Right renal pelvis (tissue), 4 donors: ENCODE results near the gene LRRK1. TPM values are rescaled to one million over a fixed set of nuclear protein-coding genes. Genes with fewer than 3 reads are reported as not detected.
"Not testable (repeated sequence)": the region's sequence is repeated elsewhere in the genome, so short reads cannot be mapped to it uniquely, and the experiment has no call there.

ENCODE experiments used
- DNase-seq, 4 donors: peaks; one replicate each; pipeline ENCODE4 v3.0.0-alpha.2; 2013; ENCODE audit warnings: low read depth in 4 of 4, low spot score in 3 of 4, missing footprints in 1 of 4
- polyA plus RNA-seq, 4 donors: library from polyadenylated mRNA; unstranded; fragments of 120-200 nt; gene quantifications; one replicate each; pipeline ENCODE4 v1.2.1, GENCODE V29; 2013; ENCODE audit not compliant: insufficient read length in 4 of 4

Gene LRRK1
- polyA plus RNA-seq, 4 donors: 2.6 to 4.9 (median 3.0) TPM

DNA sequence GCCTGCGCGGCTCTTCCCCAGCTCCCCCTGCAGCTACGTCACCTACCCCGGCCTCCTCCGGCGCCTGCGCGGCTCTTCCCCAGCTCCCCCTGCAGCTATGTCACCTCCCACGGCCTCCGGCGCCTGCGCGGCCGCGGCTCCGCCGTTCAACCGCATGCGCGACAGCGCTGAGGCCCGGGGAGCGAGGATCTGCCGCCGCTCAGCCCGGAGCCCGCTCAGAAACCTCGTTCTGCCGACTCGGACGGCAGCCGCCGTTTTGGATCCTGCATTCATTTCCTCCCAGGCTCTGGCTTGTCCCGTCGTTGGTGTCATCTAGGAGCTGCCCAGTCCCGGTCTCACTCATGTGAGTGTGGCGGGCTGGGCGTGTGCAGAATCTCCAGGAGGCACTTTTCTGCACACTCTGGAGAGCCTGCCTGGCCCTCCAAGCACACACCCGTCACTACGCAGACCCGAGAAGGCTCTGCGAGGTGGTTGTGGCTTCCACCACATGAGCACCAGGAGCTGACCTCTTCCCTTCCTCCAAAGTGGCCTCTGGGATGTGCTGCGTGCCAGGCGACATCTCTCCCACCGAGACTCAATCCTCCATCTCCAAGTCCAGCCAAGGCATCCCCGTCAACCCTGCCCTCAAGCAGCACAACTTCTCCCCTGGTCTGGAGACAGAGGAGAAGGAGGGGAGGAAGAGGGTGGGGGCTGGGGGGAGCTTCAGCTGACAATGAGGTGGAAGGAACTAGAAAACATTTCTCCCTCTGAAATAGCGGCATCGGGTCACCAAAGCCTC lies 167.4 kb downstream of the LRRK1 start:
- DNase-seq: no peak

DNA sequence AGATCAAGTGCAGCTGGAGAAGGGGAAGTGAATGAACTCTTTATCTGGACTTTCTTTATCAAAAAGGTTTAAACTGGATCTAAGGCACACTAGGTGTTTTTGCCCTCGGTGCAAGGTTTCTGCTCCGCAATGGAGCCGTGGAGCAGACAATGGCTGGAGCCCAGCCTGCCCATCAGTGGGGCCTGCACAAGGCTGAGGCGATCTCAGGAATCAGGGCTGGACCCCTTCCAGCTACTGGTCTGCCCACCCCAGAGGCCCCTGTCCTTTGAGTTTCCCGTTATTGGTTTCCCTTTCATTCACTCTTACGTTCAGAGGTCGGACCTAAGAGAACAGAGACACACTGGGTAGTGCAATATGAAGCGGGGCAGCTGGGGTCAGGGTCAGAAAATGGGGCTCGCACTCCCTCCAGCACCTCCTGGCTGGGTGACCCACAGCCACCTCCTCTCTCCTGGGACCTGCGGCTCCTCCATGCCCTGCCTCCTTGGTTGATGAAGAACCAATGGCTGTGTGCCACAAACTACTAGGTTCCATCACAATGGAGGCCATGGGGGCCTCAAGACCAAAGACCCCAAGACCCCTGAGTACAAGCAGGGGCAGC lies 168.1 kb downstream of the LRRK1 start:
- DNase-seq: no peak

DNA sequence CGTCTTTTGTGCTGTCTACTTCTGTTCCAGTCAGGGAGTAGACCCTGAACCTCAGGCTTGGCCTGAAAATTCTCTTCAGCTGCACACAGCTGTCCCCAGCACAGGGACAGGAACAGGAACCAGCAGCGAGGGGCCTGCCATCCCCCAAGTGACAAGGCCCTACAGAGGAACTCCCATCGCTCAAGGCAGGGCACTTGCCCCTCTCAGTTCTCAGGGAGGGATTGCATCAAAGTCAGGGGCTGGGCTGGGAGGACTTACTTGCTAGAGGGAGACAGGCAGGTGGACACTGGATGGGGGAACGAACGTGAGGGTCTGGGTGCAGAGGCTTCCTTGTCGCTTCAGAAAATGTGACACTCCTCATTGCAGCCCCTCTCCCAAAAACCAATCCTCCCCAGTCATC lies 169.1 kb downstream of the LRRK1 start:
- no peak for DNase-seq

DNA sequence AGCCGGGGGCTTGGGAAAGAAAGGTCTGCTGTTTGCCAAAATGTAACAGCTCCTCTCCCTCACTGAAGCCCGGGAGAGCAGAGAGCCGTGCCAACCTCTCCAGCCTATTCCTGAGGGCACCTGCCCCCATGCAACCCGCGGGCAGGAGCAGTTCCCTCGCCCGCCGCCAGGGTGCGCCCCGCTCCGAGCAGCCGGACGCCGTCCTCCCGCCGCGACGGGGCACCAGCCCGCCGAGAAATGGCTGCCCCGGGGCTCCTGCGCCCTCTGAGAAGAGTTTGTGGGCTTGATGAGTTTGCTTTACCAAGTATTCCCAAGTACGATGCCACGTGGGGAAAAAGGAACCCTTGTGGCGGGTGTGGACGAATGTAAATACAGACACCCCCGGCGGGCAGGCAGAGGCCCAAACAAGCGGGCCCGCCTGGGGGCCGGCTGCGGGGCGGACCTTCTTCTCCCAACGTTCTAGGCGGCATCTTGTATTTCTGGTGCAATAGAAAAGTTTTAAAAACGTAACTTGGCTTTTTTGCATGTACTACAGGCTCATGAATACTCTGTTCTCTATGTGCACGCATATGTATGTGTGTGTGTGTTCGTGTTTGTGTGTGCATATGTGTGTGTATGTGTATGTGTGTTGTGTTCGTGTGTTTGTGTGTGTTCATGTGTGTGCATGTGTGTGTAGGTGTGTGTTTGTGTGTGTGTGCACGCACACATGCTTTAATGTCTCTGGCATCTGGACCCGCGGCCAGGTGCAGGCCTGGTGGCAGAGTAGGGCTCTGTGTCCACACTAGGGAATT lies 169.8 kb downstream of the LRRK1 start:
- no peak for DNase-seq

DNA sequence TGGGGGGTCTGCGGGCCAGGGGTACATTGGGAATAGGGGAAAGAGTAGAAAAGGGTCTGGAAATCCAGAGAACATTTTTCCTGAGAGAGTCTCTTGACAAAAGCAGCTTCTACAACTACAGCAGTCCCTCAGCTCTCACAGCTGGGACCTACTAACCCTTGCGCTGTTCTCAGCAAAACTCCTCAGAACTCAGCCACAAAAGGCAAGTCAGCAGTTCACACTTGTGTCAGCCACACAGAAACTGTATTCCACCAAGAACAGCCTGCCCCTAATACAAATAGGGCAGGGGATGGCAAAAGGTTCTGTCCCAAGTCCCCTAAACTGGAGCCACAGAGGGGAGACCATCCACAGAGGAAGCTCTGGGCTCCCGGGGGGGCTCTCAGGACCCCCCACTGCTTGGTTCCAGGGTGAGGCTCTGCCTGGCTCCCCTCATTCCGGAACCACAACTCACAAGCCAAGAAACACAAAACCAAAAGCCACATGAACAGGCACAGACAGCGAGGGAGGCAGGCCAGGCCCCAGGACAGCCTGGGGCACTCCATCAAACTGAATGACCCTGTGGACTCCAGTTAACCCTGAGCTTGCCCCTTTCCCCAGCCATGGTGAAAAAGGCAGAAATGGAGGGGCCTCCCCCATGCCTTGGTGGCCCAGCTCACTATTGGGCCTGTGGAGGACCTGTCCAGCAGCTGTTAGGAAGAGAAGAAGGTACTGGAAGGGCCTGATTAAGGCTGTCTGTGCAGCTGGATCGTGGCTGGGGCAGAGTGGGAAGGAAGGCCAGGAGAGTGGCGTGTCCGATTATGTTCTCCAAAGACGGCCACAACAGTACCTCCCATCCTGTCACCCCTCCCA lies 170.6 kb downstream of the LRRK1 start:
- no peak for DNase-seq

DNA sequence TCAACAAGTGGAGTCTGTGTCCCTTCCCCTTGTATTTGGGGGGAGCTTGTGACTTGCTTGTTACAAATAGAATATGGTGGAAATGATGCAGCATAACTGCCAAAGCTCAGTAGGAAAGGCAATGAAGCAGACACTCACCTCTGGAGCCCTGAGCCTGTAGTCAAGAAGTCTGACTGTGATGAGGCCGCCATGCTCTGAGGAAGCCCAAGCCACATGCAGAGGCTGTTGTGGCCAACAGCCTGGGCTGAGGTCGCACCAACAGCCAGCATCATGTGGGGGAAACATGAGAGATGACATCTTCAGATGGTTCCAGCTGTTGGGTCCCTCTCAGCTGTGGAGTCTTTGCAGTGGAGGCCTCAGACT lies 171.3 kb downstream of the LRRK1 start:
- DNase-seq: no peak

DNA sequence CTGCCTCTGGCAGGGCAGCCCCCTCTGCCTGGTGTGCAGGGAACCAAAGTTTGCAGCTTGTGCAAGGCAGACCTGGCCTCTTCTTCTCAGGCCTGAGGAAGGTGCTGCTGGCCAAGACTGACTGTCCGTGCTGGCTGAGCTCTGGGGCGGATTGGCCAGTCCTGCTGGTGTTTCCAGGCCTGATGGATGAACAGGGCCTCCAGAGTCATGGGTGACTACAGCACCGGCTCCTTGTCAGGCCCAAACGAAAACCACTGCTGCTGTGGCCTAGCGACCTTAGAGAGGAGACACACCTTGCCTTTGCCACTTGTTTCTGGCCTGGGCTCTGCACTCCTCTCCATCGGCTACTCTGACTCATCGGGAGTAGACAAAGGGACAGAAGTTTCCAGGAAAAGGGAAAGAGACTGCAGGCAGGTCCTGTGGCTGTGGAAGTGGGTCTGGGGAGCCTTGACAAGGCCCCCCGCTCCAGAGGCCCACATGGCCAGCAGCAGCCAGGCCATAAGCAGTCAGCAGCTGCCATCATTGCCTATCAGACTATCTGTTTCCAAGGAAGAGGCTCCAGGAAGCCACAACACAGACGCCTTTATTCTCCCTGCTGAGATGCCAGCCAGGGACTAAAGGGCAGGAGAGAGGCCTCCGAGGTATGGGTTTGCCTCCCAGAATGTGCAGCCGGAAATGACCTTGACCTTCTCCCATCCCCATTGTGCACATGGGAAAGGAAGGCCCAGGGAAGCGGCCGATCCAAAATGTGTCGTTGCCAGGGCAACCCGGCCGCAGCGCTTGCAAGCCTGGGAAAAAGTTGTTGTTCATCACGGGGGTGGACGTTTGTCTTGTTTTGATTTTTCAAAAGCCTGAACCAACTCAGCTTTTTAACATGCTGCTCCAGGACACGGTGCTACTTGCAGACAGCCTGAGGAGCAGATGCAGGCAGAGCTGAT lies 172.2 kb downstream of the LRRK1 start:
- no peak for DNase-seq

DNA sequence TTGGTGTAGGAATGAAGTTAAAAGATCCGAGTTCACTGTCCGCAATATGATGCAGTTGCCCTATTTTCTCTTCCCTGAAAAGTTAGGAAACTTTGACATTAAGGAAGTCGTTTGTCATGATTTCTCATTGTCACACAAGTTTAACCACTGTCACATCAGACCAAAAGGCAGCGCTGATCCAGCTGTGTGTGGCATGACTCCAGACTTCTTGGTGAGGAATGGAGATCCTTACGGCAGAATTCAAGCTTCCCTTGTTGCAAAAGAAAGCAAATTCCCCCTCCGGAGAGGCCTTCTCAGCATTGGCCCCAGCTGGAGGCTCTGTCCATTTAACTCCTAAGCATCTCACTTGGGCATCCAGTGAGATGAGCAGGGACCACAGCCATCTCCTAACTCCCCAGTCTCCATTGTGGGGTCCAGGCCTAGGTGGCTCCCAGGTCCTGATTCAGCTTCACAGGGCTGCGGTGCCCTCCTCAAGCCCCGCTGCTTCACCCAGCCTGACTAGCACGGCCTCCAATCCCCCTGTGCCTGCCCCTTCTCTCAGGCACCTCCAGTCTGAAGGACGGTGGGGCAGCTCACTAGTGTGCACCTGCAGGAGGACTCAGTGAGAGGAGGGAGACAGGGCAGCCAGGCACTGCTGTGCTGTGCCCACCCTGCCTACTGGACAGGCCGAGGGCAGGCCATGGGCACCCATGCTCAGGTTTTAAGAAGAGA lies 173.2 kb downstream of the LRRK1 start:
- DNase-seq: no peak

DNA sequence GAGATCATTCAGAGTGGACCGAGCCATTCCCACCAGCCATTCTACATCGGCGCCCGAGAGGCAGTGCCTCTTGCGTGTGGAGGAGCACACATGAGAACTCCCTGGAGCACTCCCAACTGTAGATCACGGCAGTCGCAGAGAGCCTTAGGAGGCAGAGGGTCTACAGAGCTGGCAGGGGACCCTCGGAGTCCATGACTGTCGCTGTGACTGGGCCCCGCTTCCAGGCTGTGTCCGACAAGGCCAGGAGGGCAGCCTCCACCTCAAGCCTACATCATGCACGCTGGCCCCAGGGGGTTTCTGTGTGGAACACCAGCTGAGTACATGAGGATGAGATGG lies 173.7 kb downstream of the LRRK1 start:
- DNase-seq: no peak

DNA sequence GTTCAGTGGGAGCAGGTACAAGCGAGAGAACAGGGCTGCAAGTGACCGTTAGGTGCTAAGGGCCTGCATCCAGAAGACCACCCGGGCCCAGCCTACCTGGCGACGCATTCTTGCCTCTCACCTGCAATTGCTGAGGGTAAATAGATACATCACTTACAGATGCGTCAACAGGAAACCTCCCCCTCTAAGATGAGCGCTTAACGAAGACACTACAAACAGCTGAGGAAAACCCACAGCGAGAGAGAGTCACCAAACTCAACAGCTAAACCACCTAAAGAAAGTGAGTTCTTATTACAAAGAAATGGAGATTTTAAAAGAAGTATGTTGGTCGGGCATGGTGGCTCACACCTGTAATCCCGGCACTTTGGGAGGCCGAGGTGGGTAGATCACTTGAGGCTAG lies 174.8 kb downstream of the LRRK1 start:
- no peak for DNase-seq

DNA sequence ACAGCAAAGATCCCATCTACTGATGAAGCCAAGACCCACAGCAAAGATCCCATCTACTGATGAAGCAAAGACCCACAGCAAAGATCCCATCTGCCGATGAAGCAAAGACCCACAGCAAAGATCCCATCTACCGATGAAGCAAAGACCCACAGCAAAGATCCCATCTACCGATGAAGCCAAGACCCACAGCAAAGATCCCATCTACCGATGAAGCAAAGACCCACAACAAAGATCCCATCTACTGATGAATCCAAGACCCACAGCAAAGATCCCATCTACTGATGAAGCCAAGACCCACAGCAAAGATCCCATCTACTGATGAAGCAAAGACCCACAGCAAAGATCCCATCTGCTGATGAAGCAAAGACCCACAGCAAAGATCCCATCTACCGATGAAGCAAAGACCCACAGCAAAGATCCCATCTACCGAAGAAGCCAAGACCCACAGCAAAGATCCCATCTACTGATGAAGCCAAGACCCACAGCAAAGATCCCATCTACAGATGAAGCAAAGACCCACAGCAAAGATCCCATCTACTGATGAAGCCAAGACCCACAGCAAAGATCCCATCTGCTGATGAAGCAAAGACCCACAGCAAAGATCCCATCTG lies 176.7 kb downstream of the LRRK1 start:
- DNase-seq: not testable (repeated sequence)

DNA sequence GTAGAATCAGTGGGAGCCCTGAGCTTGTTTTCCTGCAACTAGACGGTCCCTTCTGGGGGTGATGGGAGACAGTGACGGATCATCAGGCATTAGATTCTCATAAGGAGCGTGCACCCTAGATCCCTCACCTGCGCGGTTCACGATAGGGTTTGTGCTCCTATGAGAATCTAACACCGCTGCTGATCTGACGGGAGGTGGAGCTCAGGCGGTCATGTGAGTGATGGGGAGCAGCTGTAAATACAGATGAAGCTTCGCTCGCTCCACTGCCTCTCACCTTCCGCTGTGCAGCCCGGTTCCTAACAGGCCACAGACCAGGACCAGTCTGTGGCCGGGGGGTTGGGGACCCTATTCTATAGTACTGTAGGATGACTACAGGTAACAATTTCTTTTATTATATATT lies 178.0 kb downstream of the LRRK1 start:
- no peak for DNase-seq

DNA sequence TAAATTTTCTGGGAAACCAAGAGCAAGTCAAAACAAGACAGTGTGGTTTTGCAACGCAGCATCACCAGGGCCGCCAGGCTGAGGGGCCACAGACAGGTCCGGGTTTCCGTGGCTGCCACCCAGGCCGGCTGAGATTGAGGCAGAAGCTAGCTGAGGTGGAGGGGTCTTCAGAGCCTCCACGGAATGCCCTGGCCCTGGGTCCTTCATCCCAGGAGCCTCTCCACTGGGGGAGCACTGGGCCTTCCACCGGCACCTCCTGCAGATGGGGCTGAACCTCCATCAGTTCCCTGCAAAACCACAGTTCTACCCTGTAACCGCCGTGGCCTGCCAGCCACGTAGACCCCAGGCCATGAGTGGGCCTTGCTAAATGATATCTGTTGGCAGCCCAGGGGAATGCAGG lies 180.0 kb downstream of the LRRK1 start:
- DNase-seq: no peak

DNA sequence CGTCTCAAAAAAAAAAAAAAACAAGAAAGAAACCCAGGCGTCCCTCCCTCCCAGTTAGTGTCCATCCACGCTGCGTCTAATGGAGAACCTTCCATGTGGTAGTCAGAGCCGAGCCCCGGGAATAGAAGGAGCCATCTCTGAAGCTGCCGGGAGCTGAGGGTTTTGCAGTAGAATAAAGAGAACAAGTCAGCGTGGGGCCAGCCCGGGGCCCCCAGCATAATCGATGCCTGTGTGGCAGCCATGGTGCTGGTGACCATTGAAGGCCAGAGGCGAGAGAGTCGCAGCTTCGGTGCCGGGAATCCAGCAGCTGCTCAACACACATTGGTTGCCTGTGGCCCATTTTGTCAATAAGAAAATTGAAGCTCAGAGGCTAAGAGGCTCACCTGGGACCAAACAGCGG lies 181.0 kb downstream of the LRRK1 start:
- DNase-seq: no peak

DNA sequence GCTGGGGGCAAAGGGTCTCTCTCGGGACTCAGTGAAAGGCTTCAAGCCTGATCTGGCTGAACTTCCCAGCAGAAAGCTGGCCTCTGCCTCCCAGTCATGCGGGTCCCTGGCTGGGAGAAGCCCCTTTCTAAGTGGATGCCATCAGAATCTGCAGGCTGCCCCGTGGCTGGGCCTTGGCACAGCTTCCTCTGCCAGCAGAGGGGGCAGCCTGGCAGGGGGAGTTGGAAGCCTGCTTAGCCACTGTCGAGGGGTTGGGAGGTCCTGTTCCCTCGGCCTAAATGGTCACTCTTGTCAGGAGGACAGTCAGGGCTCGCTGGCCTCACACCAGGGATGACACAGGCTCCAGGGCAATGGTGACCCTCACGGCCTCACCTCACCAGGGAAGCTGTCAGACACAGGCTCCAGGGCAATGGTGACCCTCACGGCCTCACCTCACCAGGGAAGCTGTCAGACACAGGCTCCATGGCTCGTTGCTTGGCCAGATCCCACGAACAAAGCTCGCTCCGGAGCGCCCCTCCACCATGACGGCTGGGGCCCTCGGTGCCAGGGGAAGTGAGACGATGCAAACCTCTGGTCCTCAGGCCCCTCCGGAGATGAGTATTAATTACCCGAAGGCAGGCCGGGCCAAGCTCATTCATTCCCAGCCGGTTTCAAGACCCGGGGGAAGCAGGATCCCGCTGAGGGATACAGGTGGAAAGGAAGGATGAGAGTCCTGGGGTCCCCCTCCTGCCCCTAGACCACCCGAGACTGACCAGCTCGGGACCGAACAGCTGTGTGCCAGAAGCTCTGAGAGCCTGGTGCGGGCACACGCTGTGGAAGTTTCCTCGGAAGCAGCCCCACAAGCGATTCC lies 181.7 kb downstream of the LRRK1 start:
- no peak for DNase-seq

DNA sequence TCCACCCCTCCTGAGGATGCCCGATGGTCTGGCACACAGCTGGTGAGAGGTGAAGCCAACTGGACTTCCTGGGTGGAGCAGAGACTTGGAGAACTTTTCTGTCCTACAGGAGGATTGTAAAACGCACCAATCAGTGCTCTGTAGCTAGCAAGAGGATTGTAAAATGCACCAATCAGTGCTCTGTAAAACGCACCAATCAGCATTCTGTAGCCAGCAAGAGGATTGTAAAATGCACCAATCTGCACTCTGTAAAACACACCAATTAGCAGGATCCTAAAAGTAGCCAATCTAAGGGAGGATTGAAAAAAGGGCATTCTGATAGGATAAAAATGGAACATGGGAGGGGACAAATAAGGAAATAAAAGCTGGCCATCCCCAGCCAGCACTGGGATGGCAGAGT lies 182.5 kb downstream of the LRRK1 start:
- DNase-seq: no peak

DNA sequence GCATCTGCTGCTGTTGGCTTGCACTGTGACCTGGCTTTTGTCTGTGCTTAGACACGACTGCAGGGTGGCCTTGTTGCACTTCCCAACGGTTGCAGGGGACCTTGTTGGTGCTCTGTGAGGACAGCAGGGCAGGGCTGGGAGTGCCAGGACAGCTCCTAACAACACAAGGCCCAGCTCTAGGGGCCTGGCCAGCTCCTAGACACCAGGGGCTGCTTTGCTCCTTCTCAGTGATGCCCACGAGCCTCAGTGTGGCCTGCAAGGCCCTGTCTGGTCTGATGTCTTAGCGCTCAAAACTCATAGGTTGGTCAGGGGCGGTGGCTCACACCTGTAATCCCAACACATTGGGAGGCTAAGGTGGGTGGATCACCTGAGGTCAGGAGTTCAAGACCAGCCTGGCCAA lies 183.6 kb downstream of the LRRK1 start:
- DNase-seq: no peak

DNA sequence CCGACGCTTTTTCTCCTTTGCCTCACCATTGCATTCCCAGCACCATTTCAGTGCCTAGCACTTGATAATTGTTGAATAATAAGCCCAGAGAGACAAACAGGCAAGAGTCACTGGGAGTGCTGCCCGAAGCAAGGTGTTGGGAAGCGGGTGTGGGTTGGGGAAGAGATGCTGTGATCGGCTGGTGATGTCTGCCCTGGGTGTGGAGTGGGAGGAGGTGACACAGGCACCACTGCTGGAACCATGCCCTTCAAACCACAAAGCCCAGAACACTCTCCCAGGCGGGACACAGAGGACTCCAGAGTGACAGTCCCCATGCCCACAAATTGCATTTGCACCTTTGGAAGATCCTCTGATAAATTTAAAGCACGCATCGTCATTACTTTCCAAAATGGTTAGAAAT lies 184.4 kb downstream of the LRRK1 start:
- DNase-seq: no peak
